HCT116 (cell line): ENCODE data around the gene ARHGAP45. TPM values are rescaled to one million over a fixed set of nuclear protein-coding genes. Genes with fewer than 3 reads are reported as not detected.
"Not testable (repeated sequence)": the region's sequence is repeated elsewhere in the genome, so short reads cannot be mapped to it uniquely, and the experiment has no call there.

Experiments used
- ATAC-seq: fragments of 200-7000 bp; cut with Tn5 transposase; 2 replicates; pipeline ENCODE4 v1.9.1; 2020; ENCODE audit warnings: mild to moderate bottlenecking, moderate library complexity
- BruUV-seq: library from RNA; stranded (reverse); fragments of 400-500 nt; replicated peaks from 2 replicates; lab custom pipeline; 2021; lab: Mats Ljungman, UMichigan
- CTCF ChIA-PET: fragments of 300-600 bp; sonication (Branson Sonifier 250); formaldehyde crosslinking; loops from one replicate; lab custom pipeline; 2021; ENCODE audit warnings: antibody characterized with exemption; lab: Charles Lee
- POLR2A ChIA-PET: fragments of 300-600, 350-600 bp; sonication (Branson Sonifier 250); formaldehyde crosslinking; loops from one replicate; lab custom pipeline; 2021; ENCODE audit warnings: antibody characterized with exemption; lab: Charles Lee
- RAD21 ChIA-PET, 2 experiments: fragments of 300-600 bp; sonication (Branson Sonifier 250); formaldehyde crosslinking; loops; one replicate each; lab custom pipeline; 2023; ENCODE audit warnings: low total read pairs in 2 of 2; ENCODE audit not compliant: uncharacterized antibody in 2 of 2, unreplicated experiment in 2 of 2, low non-redundant PET in 1 of 2; lab: Charles Lee
- DNase-seq: peaks from one replicate; pipeline ENCODE4 v3.0.0-alpha.2; 2010; ENCODE audit warnings: low read depth, low spot score
- H2AFZ ChIP-seq: fragments of 200-600 bp; shearing (Covaris generic), sonication (generic); 2 replicates; pipeline ENCODE4 v1.6.1; 2017; ENCODE audit warnings: low read depth, mixed run types, mixed read lengths, antibody characterized with exemption, low read length; ENCODE audit not compliant: poor library complexity, severe bottlenecking
- H3K27ac ChIP-seq: 2 replicates; pipeline ENCODE4 v1.5.1; 2012; ENCODE audit warnings: low read depth, low read length
- H3K27me3 ChIP-seq: fragments of 200-600 bp; sonication (generic); 2 replicates; pipeline ENCODE4 v1.6.1; 2016; ENCODE audit warnings: mixed run types, low read length, mixed read lengths; ENCODE audit not compliant: insufficient read depth
- H3K36me3 ChIP-seq, 2 experiments: fragments of 200-500 bp in 1 of 2; fragments of 200-600 bp in 1 of 2; sonication (Bioruptor generic) in 1 of 2; sonication (generic) in 1 of 2; 2 replicates each; pipeline versions ENCODE4 v1.5.1 to v1.6.1; 2014 to 2016; ENCODE audit warnings: low read length in 2 of 2, inconsistent platforms in 1 of 2, mixed read lengths in 1 of 2, mixed run types in 1 of 2; ENCODE audit not compliant: insufficient read depth in 2 of 2, control insufficient read depth in 1 of 2
- H3K4me1 ChIP-seq, 2 experiments: fragments of 200-600 bp in 1 of 2; sonication (generic) in 1 of 2; 2 replicates each; pipeline versions ENCODE4 v1.5.1 to v1.6.1; 2012 to 2017; ENCODE audit warnings: low read length in 2 of 2, inconsistent platforms in 1 of 2, mild to moderate bottlenecking in 1 of 2, mixed read lengths in 1 of 2, mixed run types in 1 of 2, moderate library complexity in 1 of 2; ENCODE audit not compliant: insufficient read depth in 2 of 2, control insufficient read depth in 1 of 2
- H3K4me2 ChIP-seq: fragments of 200-600 bp; sonication (generic); 2 replicates; pipeline ENCODE4 v1.6.1; 2017; ENCODE audit warnings: mixed run types, low read length, mixed read lengths
- H3K4me3 ChIP-seq, 2 experiments: fragments of 200-600 bp in 1 of 2; sonication (generic) in 1 of 2; replicated peaks in 1 of 2; 2 replicates each; pipeline ENCODE4 v1.5.1; 2011 to 2016; ENCODE audit warnings: low read length in 2 of 2, control low read depth in 1 of 2, low read depth in 1 of 2, mild to moderate bottlenecking in 1 of 2, mixed read lengths in 1 of 2, mixed run types in 1 of 2
- H3K79me2 ChIP-seq: fragments of 200-600 bp; sonication (generic); 2 replicates; pipeline ENCODE4 v1.6.1; 2017; ENCODE audit warnings: mild to moderate bottlenecking, mixed run types, low read length, moderate library complexity, mixed read lengths; ENCODE audit not compliant: insufficient read depth
- H3K9ac ChIP-seq: fragments of 200-600 bp; sonication (generic); 2 replicates; pipeline ENCODE4 v1.6.1; 2016; ENCODE audit warnings: low read length, mixed read lengths
- H3K9me2 ChIP-seq: fragments of 200-600 bp; sonication (generic), shearing (Covaris generic); 2 replicates; pipeline ENCODE4 v1.6.1; 2017; ENCODE audit warnings: mixed run types, mild to moderate bottlenecking, moderate library complexity; ENCODE audit not compliant: insufficient read depth
- H3K9me3 ChIP-seq, 2 experiments: fragments of 200-500 bp in 1 of 2; fragments of 200-600 bp in 1 of 2; sonication (Bioruptor generic) in 1 of 2; sonication (generic) in 1 of 2; 2 replicates each; pipeline ENCODE4 v1.6.1; 2014 to 2017; ENCODE audit warnings: low read length in 2 of 2, mixed read lengths in 2 of 2, inconsistent platforms in 1 of 2, low read depth in 1 of 2, mild to moderate bottlenecking in 1 of 2, mixed run types in 1 of 2, moderate library complexity in 1 of 2; ENCODE audit not compliant: control insufficient read depth in 1 of 2, insufficient read depth in 1 of 2
- H4K20me1 ChIP-seq: fragments of 200-600 bp; sonication (generic), shearing (Covaris generic); 2 replicates; pipeline ENCODE4 v1.6.1; 2017; ENCODE audit warnings: mixed run types, mild to moderate bottlenecking, moderate library complexity; ENCODE audit not compliant: insufficient read depth
- ATF3 ChIP-seq: IDR thresholded peaks from 2 replicates; pipeline ENCODE4 v1.6.1; 2012
- MAX ChIP-seq: IDR thresholded peaks from 2 replicates; pipeline ENCODE4 v1.6.1; 2012
- POLR2AphosphoS5 ChIP-seq: IDR thresholded peaks from 2 replicates; pipeline ENCODE4 v1.6.1; 2011; ENCODE audit warnings: mild to moderate bottlenecking, low read depth, low read length, moderate library complexity
- SP1 ChIP-seq: IDR thresholded peaks from 2 replicates; pipeline ENCODE4 v1.6.1; 2012; ENCODE audit warnings: low read depth
- TCF7L2 ChIP-seq: IDR thresholded peaks from 2 replicates; pipeline ENCODE4 v1.7.0; 2011; ENCODE audit warnings: borderline replicate concordance, inconsistent platforms; ENCODE audit not compliant: insufficient read depth, insufficient read length; ENCODE audit errors: extremely low read depth
- YY1 ChIP-seq: IDR thresholded peaks from 2 replicates; pipeline ENCODE4 v1.6.1; 2011; ENCODE audit warnings: low read length, low read depth, moderate library complexity, mild to moderate bottlenecking; ENCODE audit not compliant: insufficient replicate concordance; ENCODE audit errors: extremely low read depth
- ZBTB33 ChIP-seq: IDR thresholded peaks from 2 replicates; pipeline ENCODE4 v1.6.1; 2011; ENCODE audit warnings: mild to moderate bottlenecking, low read length, moderate library complexity; ENCODE audit not compliant: insufficient replicate concordance; ENCODE audit errors: extremely low read depth
- ZFX ChIP-seq: fragments of 450-650 bp; IDR thresholded peaks from 2 replicates; pipeline ENCODE4 v1.6.1; 2017
- intact Hi-C: fragments of 100-400 bp; cut with micrococcal nuclease; formaldehyde crosslinking; loops from 2 replicates; pipeline ENCODE4 v1.10.0; 2022
- total RNA-seq: library from RNA; stranded (reverse); gene quantifications from one replicate; pipeline ENCODE4 v1.2.1, GENCODE V29; 2021; ENCODE audit not compliant: unreplicated experiment

The ARHGAP45 gene
- total RNA-seq, 1 experiment from 2014 or later, result 30.4 TPM

GRCh38 chr19:1020868-1021425, 46.0 kb upstream of the ARHGAP45 start, which contains the start of gene TMEM259:
Gene TMEM259, minus strand, starts transcription at chr19:1021123. Its CDS starts 127 bp downstream, at chr19:1020996.
- Histone ChIP-seq H3K27ac (peak within 1 kb of the TSS; percentile 86), H3K36me3 (peaks cover 0 to 13% of the 10 kb centered on the region in 2 experiments; a peak in 2 of 4 replicates), H2AFZ (no peak within 1 kb of the TSS), H3K9ac (peak within 1 kb of the TSS; percentile 99), H3K9me3 (no peaks in the 10 kb centered on the region), H3K27me3 (no peaks in the 10 kb centered on the region), H3K4me1 (peaks cover 50 to 62% of the 10 kb centered on the region in 2 experiments), H3K4me2 (peak within 1 kb of the TSS; percentile 99), H3K4me3 (peak within 1 kb of the TSS; percentile 94 to 97), H3K9me2 (no peaks in the 10 kb centered on the region), H3K79me2 (peaks cover 50% of the 10 kb centered on the region), H4K20me1 (no peaks in the 10 kb centered on the region; the same call in 1 of the 2 replicates)
- intact Hi-C loops, result loop anchor here (1.0 to 10.0 kb wide), 2 partner anchors 224 kb away; partner anchors contain the start of genes ATP5F1D, MIDN and PTBP1
- ATAC-seq (peak; percentile 82), DNase-seq (peak; percentile 93)
- CTCF ChIA-PET, result interaction anchor here (1.2 kb wide), 1 partner anchor 21 kb away, joined by 4 read pairs; no protein-coding TSS in a partner anchor
- POLR2A ChIA-PET, result interaction anchor here (0.9 to 2.3 kb wide), 8 partner anchors 20 to 254 kb away, joined by 4 to 34 read pairs (median 5); partner anchors contain the start of genes ABCA7, ARHGAP45, CIRBP and FAM174C
- BruUV-seq, result no TSS peak
- RAD21 ChIA-PET, result no interaction called here
- TF ChIP-seq ATF3, result no peak
- TF ChIP-seq ZFX, result peak; percentile 90; the same call in 1 of the 2 replicates
- TF ChIP-seq YY1, result peak; percentile 96
- peak; percentile 58 for TF ChIP-seq MAX
- peak; percentile 58 for TF ChIP-seq ZBTB33
- no peak for TF ChIP-seq TCF7L2
- no peak for TF ChIP-seq SP1
- TF ChIP-seq POLR2AphosphoS5, result peak; percentile 75

GRCh38 chr19:1023883-1024188, 43.1 kb upstream of the ARHGAP45 start:
- CTCF ChIA-PET, result not testable (repeated sequence)
- peaks cover 40% of the 10 kb centered on the region for H3K79me2 ChIP-seq

GRCh38 chr19:1025080-1025479, 41.9 kb upstream of the ARHGAP45 start:
- ChIA-PET POLR2A (interaction anchor here (1.0 to 7.3 kb wide), 4 partner anchors 16 to 78 kb away, joined by 3 to 85 read pairs (median 6); partner anchors contain the start of genes ABCA7 and WDR18), RAD21 (interaction anchor here in 1 of 2 experiments (0.9 kb wide), 1 partner anchor 15 kb away, joined by 4 read pairs; the partner anchor contains the start of gene ABCA7)
- DNase-seq, ATAC-seq, H3K9me2 ChIP-seq, H3K27me3 ChIP-seq, H2AFZ ChIP-seq, CTCF ChIA-PET, H3K9me3 ChIP-seq, H3K4me3 ChIP-seq, H3K9ac ChIP-seq, H4K20me1 ChIP-seq, H3K36me3 ChIP-seq, BruUV-seq: not testable (repeated sequence)
- Histone ChIP-seq H3K4me1 (peaks cover 29 to 49% of the 10 kb centered on the region in 2 experiments), H3K79me2 (peaks cover 40% of the 10 kb centered on the region), H3K4me2 (peak overlapping the region; percentile 96; the same call in 1 of the 2 replicates), H3K27ac (peak overlapping the region; percentile 99; the same call in 1 of the 2 replicates)
- intact Hi-C loops, result loop anchor here (5.0 to 10.0 kb wide), 2 partner anchors 77 to 220 kb away; partner anchors contain the start of genes ATP5F1D, GPX4 and MIDN

More at GRCh38 chr19:1023883-1024188, 43.1 kb upstream of the ARHGAP45 start:
- H3K36me3 ChIP-seq, H3K9ac ChIP-seq, BruUV-seq, H3K27me3 ChIP-seq, DNase-seq, H3K4me2 ChIP-seq, H3K9me2 ChIP-seq, H3K27ac ChIP-seq, H3K4me3 ChIP-seq, ATAC-seq, RAD21 ChIA-PET, H2AFZ ChIP-seq, H4K20me1 ChIP-seq, H3K9me3 ChIP-seq: not testable (repeated sequence)
- POLR2A ChIA-PET, result interaction anchor here (7.3 kb wide), 1 partner anchor 17 kb away, joined by 85 read pairs; the partner anchor contains the start of gene ABCA7
- peaks cover 31 to 51% of the 10 kb centered on the region in 2 experiments for H3K4me1 ChIP-seq
- intact Hi-C loops, result loop anchor here (10.0 kb wide), 1 partner anchor 221 kb away; the partner anchor contains the start of genes ATP5F1D and MIDN
